NT2/D1 (cell line): ENCODE data around the gene SEPTIN7.

Experiments used
- SUZ12 ChIP-seq: IDR thresholded peaks from 2 replicates; pipeline ENCODE4 v1.6.1; 2011; ENCODE audit not compliant: insufficient read length, insufficient read depth; ENCODE audit errors: extremely low read depth
- ZNF274 ChIP-seq: IDR thresholded peaks from 2 replicates; pipeline ENCODE4 v1.6.1; 2011; ENCODE audit warnings: mild to moderate bottlenecking, low read depth, low read length

DNA sequence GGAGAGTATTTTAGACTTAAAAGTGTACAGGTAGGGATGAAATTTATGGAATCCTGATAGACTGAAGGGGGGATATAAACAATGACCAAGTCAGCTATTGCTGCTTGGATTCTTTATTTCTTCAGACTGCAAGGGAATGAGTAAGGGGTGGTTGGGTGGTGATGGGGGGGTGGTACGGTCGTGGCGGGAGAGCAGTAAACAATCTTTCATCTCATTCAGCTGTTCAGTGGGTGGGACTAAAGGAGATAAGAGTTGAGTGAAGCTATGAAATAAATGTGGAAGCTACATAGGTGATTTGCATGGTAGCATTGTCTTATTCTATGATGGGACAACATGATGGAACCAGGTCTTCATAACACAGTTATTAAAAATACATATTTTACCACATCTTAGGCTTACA lies 1.8 kb downstream of the SEPTIN7 start:
- no peak for TF ChIP-seq ZNF274
- TF ChIP-seq SUZ12 = no peak
